COR-L47 (cell line): Measurements from ENCODE around the gene TGFB1.
"Not testable (repeated sequence)": the region's sequence is repeated elsewhere in the genome, so short reads cannot be mapped to it uniquely, and the experiment has no call there.

Experiments used
- DNase-seq: peaks from one replicate; lab custom pipeline; 2025; lab: John Stamatoyannopoulos, UW

The TGFB1 gene

DNA sequence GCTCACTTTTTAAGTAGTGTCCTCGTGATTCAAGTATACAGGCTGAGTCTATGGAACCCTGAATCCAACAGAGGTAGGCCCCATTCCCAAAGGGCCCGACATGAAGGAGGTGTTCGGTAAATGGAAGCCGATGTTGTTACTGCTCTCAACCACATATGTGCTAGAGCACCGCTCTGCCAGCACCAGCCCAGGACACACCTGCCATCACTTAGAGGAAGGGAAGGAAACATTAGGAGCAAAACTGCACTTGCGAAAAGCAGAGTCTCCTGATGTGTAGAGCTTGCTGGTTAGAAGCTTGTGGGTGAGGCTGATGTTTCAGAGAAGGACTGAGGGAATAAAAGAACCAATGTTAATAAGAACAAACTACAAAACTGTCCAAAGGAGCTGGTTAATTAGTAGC is 53.2 kb downstream of the TGFB1 start:
- no peak for DNase-seq

DNA sequence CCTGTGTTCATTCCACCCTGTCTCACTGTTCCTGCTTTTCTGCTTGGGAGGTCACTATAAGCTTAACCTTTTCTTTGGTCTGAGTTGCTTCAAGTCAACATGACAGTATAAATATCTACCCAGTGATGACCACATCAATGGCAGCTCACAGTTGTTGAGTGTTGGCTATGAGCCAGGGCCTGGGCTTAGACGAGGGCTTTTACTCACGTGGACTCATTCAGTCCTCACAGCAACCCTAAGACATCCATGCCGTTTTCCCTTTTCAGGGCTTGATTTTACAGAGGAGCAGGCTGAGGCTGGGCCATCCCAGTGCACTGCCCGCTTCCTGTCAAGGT is 54.0 kb downstream of the TGFB1 start:
- DNase-seq: no peak

DNA sequence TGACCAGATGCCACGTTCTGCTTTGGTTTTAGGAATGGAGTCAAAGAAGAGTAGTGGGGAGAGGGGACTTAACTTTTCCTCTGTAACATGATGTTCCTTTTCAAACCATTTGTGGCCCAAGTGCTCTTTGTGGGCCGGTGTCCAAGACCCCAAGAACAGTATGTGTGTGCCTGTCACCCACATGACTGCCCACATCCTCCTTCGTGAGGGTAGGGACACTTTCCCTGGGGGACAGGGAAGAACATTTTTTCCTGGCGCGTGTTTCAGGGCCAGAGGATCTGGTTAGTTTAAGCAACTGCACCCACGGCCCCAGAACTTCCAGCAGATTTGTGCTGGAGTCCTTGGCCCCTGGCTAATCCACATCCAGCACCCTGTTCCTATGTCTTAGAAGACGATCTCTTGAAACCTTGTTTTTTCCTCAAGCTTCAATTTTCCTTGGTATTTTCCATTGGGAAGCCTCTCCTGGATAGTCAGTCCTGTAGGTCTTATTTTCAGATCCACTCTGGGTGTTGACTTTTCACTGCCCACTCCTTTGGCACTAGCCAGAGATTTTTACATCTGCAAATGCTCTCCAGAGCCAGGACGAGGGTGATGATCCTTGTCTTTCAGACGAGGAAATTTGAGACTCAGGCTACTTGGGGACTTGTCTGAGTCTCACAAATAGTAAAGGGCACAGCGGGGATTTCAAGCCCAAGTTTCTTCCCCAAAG is 54.5 kb downstream of the TGFB1 start:
- no peak for DNase-seq

DNA sequence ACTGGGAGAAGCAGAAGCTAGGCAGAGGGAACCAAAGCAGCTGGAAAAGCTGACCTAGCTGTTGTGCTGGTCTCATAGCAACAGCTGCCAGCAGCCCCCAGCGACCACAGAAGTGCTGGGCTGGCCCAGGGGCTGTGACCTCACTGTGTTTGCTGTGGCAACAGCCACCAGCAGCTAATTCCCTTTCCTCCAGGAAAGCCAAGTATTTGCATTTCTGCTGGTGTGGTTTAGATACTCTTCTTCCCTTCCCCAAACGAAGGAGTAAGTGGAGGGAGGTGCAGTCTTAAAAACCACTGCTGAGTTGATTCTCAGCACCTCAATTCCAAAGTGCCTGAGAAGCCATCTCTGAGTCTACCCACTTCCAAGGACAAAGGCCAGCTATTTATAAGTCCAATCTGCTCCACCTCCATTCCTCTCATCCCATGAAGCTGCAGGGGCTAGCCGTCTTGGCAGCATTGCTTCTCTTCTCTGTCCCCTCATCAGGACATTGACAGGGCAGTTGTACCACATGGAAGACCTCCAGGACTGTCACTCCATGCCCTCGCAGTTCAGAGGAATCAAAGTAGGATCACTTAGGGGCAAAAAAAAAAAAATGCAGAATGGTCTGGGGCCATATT is 55.3 kb downstream of the TGFB1 start:
- DNase-seq: peak; percentile 2

DNA sequence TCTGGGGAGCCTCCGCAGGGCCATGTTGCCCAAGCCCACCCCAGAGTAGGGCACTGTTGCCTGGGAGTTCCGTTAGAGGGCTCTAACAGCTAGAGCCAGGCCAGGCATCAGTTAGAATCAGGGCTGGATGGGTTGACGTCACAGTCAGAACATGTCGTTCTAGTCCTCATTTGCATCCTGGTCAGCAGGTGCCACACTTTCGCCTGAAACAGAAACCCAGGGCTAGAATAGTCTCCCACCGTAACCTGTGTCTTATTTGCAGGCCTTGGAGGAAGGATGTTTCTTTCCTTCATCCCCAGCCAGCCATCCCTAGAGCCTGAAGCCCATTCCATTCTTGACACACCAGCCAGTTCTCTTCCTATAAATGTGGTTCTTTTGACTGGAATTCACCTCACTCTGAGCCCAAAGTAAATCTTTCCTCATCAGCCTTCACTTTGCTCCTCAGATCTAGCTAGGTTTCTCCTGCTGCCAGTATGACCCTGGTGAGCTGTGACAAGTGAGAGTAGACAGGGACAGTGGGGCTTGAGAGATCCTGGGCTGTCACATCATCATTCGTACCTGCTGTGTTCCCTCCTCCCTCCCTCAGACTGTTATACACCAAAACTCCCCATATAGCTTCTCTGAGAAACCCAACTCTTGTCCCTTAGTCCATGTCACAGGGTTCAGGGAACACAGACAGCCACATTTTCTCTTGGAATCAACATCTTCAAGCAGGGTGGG is 55.9 kb downstream of the TGFB1 start:
- no peak for DNase-seq

DNA sequence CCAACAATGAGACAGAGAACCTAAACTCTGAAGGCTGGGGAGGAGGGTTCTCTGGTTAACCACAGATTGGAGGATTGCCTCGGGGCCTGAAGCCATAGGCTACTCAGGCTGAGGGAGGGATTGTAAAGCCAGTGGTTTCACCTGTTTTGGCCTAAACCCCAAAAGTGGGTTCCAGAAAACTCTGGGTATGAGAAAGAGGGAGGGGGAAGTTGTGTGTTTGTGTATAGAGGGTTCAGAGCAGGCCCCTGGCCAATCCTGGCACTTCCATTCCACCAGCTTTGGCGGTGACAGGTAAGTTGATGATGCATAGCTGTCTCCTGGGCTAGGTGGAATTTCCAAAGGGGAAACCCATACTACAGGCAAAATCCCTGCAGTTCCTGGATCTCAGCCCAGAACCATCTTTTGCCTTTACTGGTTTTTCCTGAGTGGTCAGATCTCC is 57.3 kb downstream of the TGFB1 start:
- DNase-seq: no peak

DNA sequence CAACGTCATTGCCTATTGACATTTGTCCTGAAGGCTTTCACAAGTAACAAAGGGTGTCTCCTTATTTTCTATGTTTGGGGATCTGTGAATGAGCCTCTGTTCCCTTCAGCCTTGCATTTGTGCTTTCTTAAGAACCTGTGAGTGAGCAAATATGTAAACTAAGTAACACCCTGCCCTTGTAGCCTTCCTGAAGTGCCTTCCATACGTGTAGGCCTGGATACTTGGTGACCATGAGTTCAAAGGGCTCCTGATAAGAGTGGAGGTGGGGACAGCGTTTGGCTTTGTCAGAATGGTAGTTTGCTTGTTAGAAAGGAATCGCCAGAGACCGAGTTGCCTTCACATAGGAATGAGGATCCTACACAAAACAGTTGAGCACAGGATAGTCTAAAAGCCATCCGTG is 58.2 kb downstream of the TGFB1 start:
- no peak for DNase-seq

DNA sequence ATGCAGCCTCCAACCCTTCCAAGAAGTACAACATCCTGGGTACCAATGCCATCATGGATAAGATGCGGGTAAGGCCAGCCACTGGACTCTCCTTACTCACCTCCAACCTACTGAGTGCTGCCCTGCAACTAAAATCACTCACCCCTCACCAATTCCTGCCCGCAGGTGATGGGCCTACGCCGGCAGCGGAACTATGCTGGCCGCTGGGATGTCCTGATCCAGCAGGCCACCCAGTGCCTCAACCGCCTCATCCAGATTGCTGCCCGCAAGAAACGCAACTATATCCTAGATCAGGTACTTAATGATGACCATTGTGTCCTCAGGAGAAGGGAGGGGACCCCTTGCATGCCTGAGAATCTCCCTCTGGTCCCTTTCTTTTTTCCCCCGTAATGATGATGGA is 59.3 kb downstream of the TGFB1 start:
- no peak for DNase-seq

DNA sequence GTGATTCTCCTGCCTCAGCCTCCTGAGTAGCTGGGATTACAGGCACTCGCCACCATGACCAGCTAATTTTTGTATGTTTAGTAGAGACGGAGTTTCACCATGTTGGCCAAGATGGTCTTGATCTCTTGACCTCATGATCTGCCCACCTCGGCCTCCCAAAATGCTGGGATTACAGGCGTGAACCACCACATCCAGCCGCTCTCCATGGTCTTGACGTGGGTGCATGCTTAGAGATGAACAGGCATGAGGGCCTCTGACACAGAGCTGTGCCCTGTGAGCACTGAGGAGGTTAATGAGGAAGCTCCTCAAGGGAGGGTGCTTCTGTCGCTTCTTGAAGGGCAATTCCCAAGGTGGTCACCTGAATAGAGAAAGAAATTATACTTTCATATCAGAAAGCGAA is 63.9 kb downstream of the TGFB1 start:
- DNase-seq: not testable (repeated sequence)

DNA sequence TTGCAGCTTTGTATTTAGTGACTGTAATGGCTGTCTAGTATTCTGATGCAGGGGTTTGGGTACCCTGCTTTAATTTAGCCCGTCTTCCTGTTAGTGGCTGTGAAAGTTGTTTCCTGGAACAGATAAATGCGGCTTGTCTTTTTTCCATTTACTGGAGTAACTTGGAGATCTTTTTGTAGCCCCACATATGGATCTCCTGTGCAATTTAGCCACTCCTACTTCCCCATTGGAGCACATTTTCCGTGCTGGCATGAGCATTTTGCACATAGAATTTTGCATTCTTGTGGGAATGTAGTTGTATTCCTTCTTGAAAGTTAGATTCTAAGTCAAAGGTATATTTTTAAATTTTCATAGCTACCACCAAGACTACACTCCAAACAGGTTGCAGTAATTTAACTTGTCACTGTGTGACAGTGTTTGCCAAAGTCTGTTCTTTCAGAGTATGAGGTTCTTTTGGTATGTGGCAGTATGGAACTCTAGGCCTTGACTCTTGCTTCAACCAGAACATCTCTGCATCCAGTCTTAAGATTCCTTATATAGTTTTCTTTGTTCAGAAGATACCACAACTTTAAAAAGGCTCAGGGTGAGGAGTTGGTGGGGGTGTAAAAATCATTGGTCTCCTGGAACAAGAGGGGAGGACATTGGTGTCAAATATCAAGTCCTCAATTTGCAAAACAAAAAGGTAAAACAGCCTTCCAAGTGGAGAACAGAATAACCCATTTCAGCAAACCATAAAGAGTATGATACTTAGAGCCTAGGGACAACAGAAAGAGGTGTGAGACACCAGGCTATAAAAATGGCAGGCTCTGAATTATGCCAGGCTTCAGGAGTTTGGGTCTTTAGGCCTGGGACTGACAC is 64.8 kb downstream of the TGFB1 start:
- DNase-seq: no peak
